ENCODE results near the gene ZNF107.
"Not testable (repeated sequence)": the region's sequence is repeated elsewhere in the genome, so short reads cannot be mapped to it uniquely, and the experiment has no call there.

The ZNF107 gene

GRCh38 chr7:64733550-64734240, 67.8 kb downstream of the ZNF107 start:
- DNase-seq (ENCODE audit: low read depth, low spot score) = no peak

- DNase-seq (ENCODE audit: low read depth, low spot score) = no peak
Measured at GRCh38 chr7:64736575-64736974, 70.6 kb downstream of the ZNF107 start.

GRCh38 chr7:64738403-64738802, 72.5 kb downstream of the ZNF107 start:
- not testable (repeated sequence) for DNase-seq (ENCODE audit: low read depth, low spot score)

GRCh38 chr7:64738953-64739352, 73.0 kb downstream of the ZNF107 start:
- DNase-seq (ENCODE audit: low read depth, low spot score) = not testable (repeated sequence)

GRCh38 chr7:64744680-64745079, 78.7 kb downstream of the ZNF107 start:
- DNase-seq (ENCODE audit: low read depth, low spot score) = no peak

DNA sequence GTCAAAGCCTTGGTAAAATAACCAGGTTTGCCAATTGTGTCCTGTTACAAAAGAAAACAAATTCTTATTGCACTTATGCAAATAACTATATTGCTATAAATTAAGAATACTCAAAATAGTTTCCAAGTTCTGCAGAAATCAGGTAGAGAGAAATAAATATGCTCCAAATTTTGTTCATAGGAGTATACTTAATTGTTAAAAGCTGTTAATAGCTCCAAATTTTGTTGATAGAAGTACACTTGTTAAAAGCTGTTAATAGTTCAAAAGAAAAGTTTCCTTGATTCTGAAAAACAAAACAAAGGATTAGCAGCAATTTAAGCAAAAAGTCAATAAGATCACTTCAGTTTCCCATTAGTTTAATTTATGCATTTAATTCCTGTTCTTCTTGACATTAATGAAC, 81.9 kb downstream of the ZNF107 start:
- no peak for DNase-seq (ENCODE audit: low read depth, low spot score)

- DNase-seq (ENCODE audit: low read depth, low spot score) = no peak
Measured at GRCh38 chr7:64753032-64753431, 87.1 kb downstream of the ZNF107 start.

- DNase-seq (ENCODE audit: low read depth, low spot score) = no peak
Measured at GRCh38 chr7:64755865-64756264, 89.9 kb downstream of the ZNF107 start.

- no peak for DNase-seq (ENCODE audit: low read depth, low spot score)
Measured at GRCh38 chr7:64758151-64758550, 92.2 kb downstream of the ZNF107 start.

All from activated naive CD8-positive, alpha-beta T cell treated with anti-CD3 and anti-CD28 coated beads, Interleukin-2, amount 50 U/mL, for 16 hours (primary cell).